ENCODE results near the gene NEURL1. TPM values are rescaled to one million over a fixed set of nuclear protein-coding genes. Genes with fewer than 3 reads are reported as not detected.

Gene NEURL1
- total RNA-seq, 1 donor from 2014 or later, result 1.3 TPM

DNA sequence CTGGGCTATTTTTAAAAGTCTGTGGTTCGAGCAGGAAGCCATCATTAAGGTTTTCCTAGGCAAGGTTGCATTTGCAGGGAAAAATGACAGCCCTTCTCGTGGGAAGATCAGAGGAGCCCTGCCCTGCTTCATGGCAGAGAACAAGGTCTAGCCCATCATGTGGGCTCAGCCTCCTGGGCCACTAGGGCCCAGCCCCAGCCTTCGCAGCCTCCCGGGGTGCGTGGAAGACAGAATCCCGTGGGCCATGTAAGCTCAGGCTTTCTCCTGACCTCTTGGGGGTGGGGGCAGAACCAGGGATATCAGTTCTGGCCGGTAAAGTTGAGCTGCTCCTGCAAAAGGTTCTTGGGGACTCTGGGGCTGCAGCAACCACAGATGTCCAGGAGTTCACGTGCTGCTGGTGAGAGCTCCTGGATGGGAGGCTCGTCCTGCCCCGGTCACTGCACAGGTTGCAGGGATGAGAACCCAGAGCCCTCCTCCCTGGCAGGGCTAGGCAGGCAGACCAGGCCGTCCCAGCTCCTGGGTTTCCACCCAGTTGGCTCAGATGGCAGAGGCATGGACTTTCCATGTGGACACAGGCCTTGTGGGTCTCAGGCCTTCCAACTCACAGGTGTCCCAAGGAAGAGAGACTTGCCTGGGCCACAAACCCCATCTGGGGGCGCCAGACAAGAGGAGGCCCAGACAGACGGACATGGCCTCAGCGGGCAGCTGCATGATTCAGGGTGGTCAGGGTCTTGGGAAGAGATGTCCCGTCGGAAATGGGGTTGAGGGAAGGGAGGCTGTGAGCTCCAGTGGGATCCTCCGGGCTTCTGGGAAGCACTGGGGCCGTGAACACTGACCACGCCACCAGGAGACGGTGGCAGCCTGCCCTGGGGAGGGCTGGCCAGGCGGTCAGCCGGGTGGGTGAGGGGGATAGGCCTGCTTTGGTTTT, 126.2 kb downstream of the NEURL1 start:
- no peak for DNase-seq (ENCODE audit: low read depth)
- no peak overlapping the region for H3K4me3 ChIP-seq (ENCODE audit: low read depth, low read length)
- TF ChIP-seq, protein P1, sequence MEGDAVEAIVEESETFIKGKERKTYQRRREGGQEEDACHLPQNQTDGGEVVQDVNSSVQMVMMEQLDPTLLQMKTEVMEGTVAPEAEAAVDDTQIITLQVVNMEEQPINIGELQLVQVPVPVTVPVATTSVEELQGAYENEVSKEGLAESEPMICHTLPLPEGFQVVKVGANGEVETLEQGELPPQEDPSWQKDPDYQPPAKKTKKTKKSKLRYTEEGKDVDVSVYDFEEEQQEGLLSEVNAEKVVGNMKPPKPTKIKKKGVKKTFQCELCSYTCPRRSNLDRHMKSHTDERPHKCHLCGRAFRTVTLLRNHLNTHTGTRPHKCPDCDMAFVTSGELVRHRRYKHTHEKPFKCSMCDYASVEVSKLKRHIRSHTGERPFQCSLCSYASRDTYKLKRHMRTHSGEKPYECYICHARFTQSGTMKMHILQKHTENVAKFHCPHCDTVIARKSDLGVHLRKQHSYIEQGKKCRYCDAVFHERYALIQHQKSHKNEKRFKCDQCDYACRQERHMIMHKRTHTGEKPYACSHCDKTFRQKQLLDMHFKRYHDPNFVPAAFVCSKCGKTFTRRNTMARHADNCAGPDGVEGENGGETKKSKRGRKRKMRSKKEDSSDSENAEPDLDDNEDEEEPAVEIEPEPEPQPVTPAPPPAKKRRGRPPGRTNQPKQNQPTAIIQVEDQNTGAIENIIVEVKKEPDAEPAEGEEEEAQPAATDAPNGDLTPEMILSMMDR (conservative IDR thresholded peaks at IDR 0.05; ENCODE audit: low read depth, low read length), result no peak

DNA sequence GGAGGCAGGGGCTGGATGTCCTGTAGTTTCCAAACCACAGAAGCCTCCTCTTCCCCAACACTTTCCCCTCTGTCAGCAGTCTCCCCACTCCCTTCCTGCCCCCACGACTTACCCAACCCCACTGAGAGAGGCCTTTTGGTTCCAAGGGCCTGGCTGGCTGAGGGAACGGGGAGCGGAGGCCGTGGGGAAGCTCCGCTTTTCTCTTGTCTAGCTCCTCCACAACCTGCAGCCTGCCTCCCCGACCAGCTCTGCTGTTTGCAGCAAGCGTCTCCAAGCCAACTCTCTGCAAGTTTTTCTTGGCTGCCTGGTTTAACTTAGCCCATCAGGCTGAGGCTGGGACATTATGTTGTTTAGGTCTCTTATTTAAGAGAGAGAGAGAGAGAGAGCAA, 126.8 kb downstream of the NEURL1 start:
- DNase-seq (ENCODE audit: low read depth), result no peak
- H3K4me3 ChIP-seq (ENCODE audit: low read depth, low read length), result no peak overlapping the region
- TF ChIP-seq, protein P1 (conservative IDR thresholded peaks at IDR 0.05; ENCODE audit: low read depth, low read length), result no peak

DNA sequence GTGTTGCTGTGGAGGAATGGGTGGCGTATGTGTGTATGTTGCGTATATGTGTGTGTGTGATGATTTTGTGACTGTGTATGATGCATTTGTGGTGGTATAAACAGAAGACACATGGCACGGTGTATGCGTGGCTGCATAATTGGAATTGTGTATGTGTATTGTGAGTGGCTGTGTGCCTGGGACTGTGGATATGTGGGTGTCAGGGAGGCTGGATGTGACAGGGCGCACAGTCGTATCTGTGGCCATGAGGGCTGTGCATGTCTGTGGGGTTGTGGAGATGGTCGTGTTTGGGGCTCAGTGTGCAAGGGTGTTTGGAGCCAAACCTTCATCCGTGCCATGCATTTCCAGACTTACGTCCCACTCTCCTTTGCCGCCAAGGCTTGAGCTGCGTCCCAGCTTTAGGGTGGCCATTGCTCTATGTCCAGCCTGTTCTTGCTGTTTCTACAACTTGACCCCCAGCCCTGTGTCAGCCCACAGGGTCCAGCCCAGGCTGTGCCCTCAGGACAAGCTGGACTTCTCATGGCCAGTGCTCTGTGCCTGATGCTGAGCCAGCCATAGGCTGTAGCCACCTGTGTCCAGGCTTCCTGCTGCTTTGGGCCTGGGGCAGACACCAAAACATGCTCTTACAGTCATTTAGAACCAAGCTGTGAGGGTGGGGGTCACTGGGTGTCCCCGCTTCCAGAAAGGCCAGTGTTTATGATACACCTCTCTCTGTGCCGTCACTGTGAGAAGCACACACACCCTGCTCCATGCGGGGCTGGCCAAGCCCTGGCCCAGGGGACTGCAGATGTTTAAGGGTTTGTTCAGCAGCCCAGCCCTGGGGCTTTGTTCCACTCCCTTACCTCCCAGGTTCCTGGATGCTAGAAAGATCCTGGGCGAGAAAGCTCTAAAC, 127.6 kb downstream of the NEURL1 start:
- TF ChIP-seq, protein P1 (conservative IDR thresholded peaks at IDR 0.05; ENCODE audit: low read depth, low read length), result no peak
- no peak for DNase-seq (ENCODE audit: low read depth)
- no peak overlapping the region for H3K4me3 ChIP-seq (ENCODE audit: low read depth, low read length)

DNA sequence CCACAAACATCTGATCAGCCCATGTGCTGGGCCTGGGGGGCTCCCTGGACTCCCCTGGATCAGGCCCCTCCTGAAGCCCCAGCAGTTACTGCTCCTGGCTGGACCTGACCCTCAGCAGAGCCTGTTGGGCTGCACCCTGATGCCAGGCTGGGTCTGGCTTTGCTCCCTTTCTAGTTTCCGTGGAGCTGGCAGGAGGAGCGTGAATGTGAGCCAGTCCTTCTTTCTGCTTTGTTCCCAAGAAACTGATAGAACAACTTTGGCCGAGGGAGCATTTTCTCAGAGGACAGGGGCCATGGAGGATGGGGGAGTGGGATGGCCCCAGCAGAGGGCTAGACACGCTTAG, 128.2 kb downstream of the NEURL1 start:
- H3K4me3 ChIP-seq (ENCODE audit: low read depth, low read length), result no peak overlapping the region
- DNase-seq (ENCODE audit: low read depth), result no peak
- TF ChIP-seq, protein P1 (conservative IDR thresholded peaks at IDR 0.05; ENCODE audit: low read depth, low read length), result no peak

DNA sequence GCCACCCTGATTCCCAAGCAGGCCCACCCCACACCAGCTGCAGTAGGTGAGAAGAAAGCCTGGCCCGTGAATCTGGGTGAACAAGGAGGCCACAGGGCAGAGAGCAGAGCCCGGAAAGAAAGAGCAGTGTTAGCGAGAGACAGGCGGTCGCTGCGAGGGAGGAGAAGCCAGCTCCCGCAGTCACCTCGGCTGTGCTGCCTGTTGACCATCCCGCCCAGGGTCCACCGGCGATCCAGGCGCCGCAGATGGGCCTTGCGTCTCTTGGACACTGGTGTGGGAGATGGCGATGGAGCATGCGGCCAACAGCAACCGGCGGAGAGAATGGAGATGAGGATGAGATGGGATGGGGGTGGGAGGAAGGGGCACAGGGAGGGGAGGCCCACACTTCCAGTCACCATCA, 128.8 kb downstream of the NEURL1 start:
- TF ChIP-seq, protein P1 (conservative IDR thresholded peaks at IDR 0.05; ENCODE audit: low read depth, low read length), result no peak
- DNase-seq (ENCODE audit: low read depth), result no peak
- no peak overlapping the region for H3K4me3 ChIP-seq (ENCODE audit: low read depth, low read length)

DNA sequence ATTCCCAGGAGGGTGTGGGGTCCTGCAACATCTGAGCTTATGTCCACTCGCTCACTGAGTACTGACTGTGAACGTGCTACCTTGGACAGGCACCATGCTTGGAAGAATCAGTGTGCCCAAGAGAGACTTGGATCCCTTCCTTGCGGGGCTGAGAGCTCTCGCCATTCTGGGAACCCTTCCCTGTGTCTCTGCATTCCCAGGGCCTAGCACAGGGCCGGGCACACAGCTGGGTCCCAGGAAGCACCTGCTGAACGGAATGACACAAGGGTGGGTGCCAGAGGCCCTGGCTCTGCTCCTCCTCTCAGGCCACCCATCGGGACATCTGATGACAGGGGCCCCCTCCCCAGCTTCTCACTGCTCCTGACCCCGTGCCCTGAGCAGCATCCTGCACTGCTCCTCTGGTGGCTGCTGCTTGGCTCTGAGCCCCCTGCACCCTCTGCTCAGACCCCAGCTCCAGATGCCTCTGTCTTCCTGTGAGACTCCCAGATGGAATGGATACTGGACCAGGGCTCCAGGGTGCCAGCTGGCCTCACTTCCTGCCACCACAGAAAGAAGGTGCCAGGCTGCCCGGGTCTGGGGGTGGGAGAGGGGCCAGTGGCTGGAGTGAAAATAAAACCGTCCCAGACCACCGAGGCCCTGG, 129.6 kb downstream of the NEURL1 start:
- no peak overlapping the region for H3K4me3 ChIP-seq (ENCODE audit: low read depth, low read length)
- no peak for DNase-seq (ENCODE audit: low read depth)
- TF ChIP-seq, protein P1 (conservative IDR thresholded peaks at IDR 0.05; ENCODE audit: low read depth, low read length), result no peak

All from epithelial cell of proximal tubule (primary cell).